HG03575 (cell line): Measurements from ENCODE around the gene OPCML.

ENCODE experiments used
- ATAC-seq: cut with Tn5 transposase; IDR thresholded peaks from one replicate; pipeline ENCODE4 v1.9.1; 2021; ENCODE audit not compliant: unreplicated experiment, insufficient number of reproducible peaks, low FRiP score; ENCODE audit errors: extremely low read depth

Gene OPCML

GRCh38 chr11:132680584-132680983, 851.7 kb downstream of the OPCML start:
- ATAC-seq, result no peak

DNA sequence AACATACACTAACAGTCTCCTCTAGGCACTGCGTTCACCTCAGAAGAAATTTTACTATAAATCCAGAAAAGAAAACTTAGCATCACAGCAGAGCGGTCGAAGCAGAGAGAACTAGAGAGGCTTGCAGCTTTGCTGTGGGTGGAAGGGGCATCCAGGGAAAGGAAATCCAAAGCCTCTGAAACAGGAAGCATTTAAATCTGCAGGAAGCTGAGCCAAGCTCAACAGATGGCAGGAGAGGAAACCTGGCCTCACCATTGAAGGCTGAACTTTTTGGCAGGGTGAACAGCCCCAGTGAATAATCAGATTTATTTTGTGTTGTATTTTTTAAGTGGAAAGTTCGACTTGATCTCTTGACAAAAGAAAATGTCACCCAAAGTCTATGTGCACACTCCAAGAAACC, 858.1 kb downstream of the OPCML start:
- ATAC-seq, result no peak

- ATAC-seq, result no peak
These were observed 860.4 kb downstream of the OPCML start for GRCh38 chr11:132671851-132672370.

GRCh38 chr11:132670921-132671675, 861.2 kb downstream of the OPCML start:
- ATAC-seq, result no peak

GRCh38 chr11:132669949-132670348, 862.4 kb downstream of the OPCML start:
- no peak for ATAC-seq

DNA sequence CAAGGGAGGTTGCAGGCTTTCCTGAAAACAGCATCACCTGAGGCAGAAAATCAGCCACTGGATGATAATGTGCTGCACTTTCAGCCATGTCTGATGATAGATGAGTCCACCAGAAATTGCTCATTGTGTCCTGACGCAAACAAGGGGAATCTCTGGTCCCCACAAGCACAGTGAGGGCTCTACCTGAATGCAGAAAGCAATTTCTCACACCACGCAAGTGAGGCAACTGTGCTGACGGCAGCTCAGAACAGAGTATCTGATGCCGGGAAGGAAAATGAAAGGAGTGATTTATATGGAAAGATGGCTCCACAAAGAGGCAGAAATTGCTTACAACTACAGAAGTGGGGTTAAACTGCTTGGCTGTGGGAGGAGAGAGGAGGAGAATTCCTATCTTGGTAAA, 867.1 kb downstream of the OPCML start:
- no peak for ATAC-seq

- no peak for ATAC-seq
These were observed 873.6 kb downstream of the OPCML start for GRCh38 chr11:132658696-132659095.

GRCh38 chr11:132658004-132658403, 874.3 kb downstream of the OPCML start:
- ATAC-seq, result no peak

GRCh38 chr11:132655187-132655855, 877.0 kb downstream of the OPCML start:
- ATAC-seq, result no peak

DNA sequence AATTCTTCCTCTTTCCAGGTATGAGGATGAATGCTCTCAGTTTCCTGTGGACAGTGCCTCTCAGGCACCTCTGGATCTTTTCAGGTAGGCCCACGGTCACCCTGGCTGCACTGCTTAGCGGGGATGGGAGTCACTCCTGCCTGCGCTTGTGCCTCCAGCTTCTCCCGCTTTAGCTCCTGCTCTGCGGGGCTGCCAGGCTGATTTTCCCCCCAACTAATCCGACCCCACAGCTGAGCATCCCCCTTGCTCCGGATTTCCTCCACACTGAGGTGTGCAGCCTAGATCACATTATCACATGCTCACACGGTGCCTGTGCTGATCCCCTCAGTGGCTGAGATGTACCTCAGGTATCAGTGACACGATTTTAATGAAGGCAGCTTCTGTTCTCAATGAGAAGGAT, 879.1 kb downstream of the OPCML start:
- no peak for ATAC-seq

GRCh38 chr11:132650969-132651720, 881.2 kb downstream of the OPCML start:
- ATAC-seq, result no peak

- ATAC-seq, result no peak
These were observed 883.0 kb downstream of the OPCML start for GRCh38 chr11:132649277-132649676.

DNA sequence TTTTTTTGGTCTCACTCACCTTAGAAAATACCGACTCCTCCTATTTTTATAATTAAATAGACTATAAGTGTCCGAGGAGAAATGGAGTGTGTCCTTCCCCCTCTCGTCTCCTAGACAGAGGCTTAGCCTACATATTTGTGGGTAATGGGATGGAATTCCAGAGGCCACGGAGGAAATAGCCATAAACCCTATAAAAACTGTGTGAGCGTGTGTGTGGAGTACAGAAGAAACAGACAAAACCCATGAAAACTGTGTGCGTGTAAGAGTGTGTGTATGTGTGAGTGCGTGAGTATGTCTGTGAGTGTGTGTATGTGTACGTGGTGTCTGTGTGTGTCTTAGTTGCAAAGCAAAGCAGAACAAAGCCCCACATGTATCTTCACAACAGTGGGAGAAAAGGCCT, 883.5 kb downstream of the OPCML start:
- ATAC-seq, result no peak

DNA sequence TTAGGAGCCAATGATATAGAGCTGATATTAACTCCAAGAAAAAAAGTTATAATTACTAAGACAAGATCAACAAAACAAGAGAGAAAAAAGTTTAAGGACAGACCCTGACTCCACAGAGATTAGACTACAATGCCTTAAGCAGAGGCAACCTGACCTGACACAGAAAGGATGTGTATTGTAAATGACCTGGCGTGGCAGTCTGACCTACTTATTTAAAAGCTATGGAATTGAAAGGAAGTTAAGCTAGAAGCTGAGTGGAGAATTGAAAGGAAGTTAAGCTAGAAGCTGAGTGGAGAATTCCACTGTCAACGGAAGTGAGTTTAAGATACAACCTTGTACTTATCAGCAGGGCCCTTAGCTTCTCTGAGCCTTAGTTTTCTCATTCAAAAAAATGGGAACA, 885.4 kb downstream of the OPCML start:
- no peak for ATAC-seq

GRCh38 chr11:132644520-132645239, 887.6 kb downstream of the OPCML start:
- no peak for ATAC-seq

- ATAC-seq, result no peak
These were observed 889.1 kb downstream of the OPCML start for GRCh38 chr11:132643239-132643638.

DNA sequence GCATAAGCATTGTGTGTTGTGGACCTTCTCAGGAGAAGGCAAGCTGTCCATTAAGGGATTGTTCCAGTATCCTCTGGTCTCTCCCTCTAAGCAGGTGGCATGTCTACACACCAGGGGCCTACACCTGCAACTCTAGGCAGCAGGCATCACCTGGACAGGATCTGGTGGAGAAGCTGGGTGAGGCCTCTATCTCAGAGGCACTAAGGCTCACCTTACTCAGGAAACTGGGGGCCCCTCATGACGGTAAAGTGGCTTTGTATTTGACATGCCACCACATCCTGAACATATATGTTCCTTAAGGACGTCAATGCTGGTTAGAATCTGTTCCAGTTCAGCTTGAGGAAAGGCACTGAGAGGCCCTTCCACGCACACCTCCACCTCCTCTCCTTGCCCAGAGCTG, 891.3 kb downstream of the OPCML start:
- no peak for ATAC-seq

DNA sequence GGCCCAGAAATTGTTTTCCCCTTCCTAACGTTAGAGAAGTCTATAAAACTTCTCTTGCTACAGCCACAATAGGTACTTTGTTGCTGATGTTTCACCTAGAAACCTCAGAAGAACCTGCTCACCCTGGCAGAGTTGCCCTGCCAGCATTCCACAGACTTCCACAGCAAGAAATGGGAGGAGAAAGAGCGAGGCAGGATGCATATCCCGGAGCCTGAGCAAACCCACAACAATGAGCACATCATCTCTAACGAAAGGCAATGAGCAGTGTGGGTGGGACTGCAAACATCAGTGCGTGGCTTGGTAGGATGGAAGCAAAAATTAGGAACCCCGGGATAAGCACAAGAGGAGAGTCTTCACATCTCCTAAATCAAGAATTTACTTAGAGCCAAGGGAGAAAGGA, 892.3 kb downstream of the OPCML start:
- ATAC-seq, result no peak

DNA sequence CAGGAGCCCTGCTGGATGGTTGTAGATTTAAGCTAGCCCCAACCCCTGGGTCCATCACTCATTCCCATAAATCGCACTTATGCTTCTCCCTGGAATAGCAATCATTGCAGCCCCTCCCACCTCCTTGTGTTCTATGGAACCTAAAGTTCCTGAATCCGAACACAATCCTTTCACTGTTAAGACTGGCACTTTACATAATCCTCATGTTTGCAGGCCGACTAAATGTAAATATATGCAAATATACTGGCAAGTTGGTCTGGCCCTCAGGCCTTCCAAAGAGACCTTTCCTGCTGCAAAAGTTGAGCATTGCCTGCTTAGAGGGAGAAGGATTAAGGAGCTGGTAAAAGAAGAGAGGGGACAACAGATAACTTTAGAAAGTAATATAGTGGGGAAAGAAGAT, 892.9 kb downstream of the OPCML start:
- no peak for ATAC-seq
